A549 (cell line): ENCODE measurements around the gene PCARE. TPM values are rescaled to one million over a fixed set of nuclear protein-coding genes. Genes with fewer than 3 reads are reported as not detected.

ENCODE experiments used
- ATAC-seq, 2 experiments: fragments of 200-7000 bp in 1 of 2; fragments of >200 bp in 1 of 2; cut with Nextera tagmentation in 1 of 2; cut with Tn5 transposase in 1 of 2; 3 replicates each; pipeline versions ENCODE4 v1.8.0 to v1.9.1; 2018 to 2020; ENCODE audit warnings: mild to moderate bottlenecking in 1 of 2, moderate library complexity in 1 of 2
- CTCF ChIA-PET: fragments of 300-600 bp; sonication (Branson Sonifier 250); formaldehyde crosslinking; extraction: SDS; loops from one replicate; lab custom pipeline; 2021; ENCODE audit warnings: antibody characterized with exemption, inconsistent platforms; lab: Yijun Ruan, JAX
- POLR2A ChIA-PET: fragments of 350-600 bp; formaldehyde crosslinking; extraction: SDS; loops from one replicate; lab custom pipeline; 2021; ENCODE audit warnings: antibody characterized with exemption, inconsistent platforms; lab: Yijun Ruan, JAX
- DNase-seq, 2 experiments: peaks; one replicate each; pipeline versions ENCODE4 v3.0.0 to v3.0.0-alpha.2; 2011 to 2016; ENCODE audit warnings: low read depth in 1 of 2, low spot score in 1 of 2
- FAIRE-seq: peaks from 2 replicates; lab custom pipeline; 2011; peaks lifted over from hg19 to GRCh38; lab: Jason Lieb, UNC
- H3K27ac ChIP-seq, 2 experiments: fragments of >200 bp; sonication (Bioruptor Twin); formaldehyde crosslinking; 3 replicates each; pipeline ENCODE4 v1.5.1; 2016 to 2017
- H3K4me1 ChIP-seq: fragments of >200 bp; sonication (Bioruptor Twin); formaldehyde crosslinking; 3 replicates; pipeline ENCODE4 v1.6.1; 2016
- H3K4me2 ChIP-seq: fragments of >200 bp; sonication (Bioruptor Twin); formaldehyde crosslinking; 3 replicates; pipeline ENCODE4 v1.6.1; 2016
- H3K4me3 ChIP-seq: fragments of >200 bp; sonication (Bioruptor Twin); formaldehyde crosslinking; 3 replicates; pipeline ENCODE4 v1.5.1; 2016
- H3K9me3 ChIP-seq: fragments of >200 bp; sonication (Bioruptor Twin); formaldehyde crosslinking; 3 replicates; pipeline ENCODE4 v1.6.1; 2016
- ATOH8 ChIP-seq: fragments of 250-450 bp; sonication (Bioruptor Pico); IDR thresholded peaks from 2 replicates; pipeline ENCODE4 v1.5.0; 2020; ENCODE audit warnings: low read depth, mild to moderate bottlenecking, moderate library complexity
- BHLHE40 ChIP-seq: IDR thresholded peaks from 2 replicates; pipeline ENCODE4 v1.6.1; 2012; ENCODE audit warnings: low read depth, low read length, inconsistent platforms
- CBX2 ChIP-seq: fragments of 200-600 bp; sonication (generic); IDR thresholded peaks from 2 replicates; pipeline ENCODE4 v1.6.1; 2016; ENCODE audit warnings: low read depth, mild to moderate bottlenecking, borderline replicate concordance
- CBX8 ChIP-seq: fragments of 200-600 bp; sonication (generic); IDR thresholded peaks from 2 replicates; pipeline ENCODE4 v1.6.1; 2016
- CHD2 ChIP-seq: fragments of 150-350 bp; IDR thresholded peaks from 2 replicates; pipeline ENCODE4 v1.6.1; 2014; ENCODE audit warnings: low read length; ENCODE audit not compliant: partially characterized antibody
- CHD4 ChIP-seq: fragments of 200-600 bp; sonication (generic); IDR thresholded peaks from 2 replicates; pipeline ENCODE4 v1.6.1; 2016; ENCODE audit warnings: antibody characterized with exemption, mild to moderate bottlenecking, borderline replicate concordance
- E2F6 ChIP-seq: IDR thresholded peaks from 2 replicates; pipeline ENCODE4 v1.6.1; 2012; ENCODE audit warnings: low read depth, borderline replicate concordance
- EHMT2 ChIP-seq: fragments of 200-600 bp; sonication (generic); IDR thresholded peaks from 2 replicates; pipeline ENCODE4 v1.6.1; 2016; ENCODE audit warnings: antibody characterized with exemption, low read depth, mild to moderate bottlenecking, moderate library complexity
- EP300 ChIP-seq, 2 experiments: fragments of >200 bp; sonication (Bioruptor Twin); formaldehyde crosslinking; IDR thresholded peaks; 2 replicates in 1 of 2; 3 replicates in 1 of 2; pipeline ENCODE4 v1.6.1; 2016 to 2017
- FOSB ChIP-seq: fragments of 250-450 bp; sonication (Bioruptor Pico); IDR thresholded peaks from 2 replicates; pipeline ENCODE4 v1.5.0; 2020; ENCODE audit warnings: mild to moderate bottlenecking, moderate library complexity
- FOSL2 ChIP-seq, 2 experiments: fragments of 450-650 bp in 1 of 2; fragments of >200 bp in 1 of 2; sonication (Bioruptor Twin) in 1 of 2; formaldehyde crosslinking; IDR thresholded peaks; 2 replicates each; pipeline versions ENCODE4 v1.5.0 to v1.6.1; 2016 to 2020; ENCODE audit warnings: mild to moderate bottlenecking in 1 of 2, moderate library complexity in 1 of 2
- HDAC2 ChIP-seq: fragments of 200-600 bp; sonication (generic); IDR thresholded peaks from 2 replicates; pipeline ENCODE4 v1.6.1; 2016
- HEYL ChIP-seq: fragments of 250-450 bp; sonication (Bioruptor Pico); IDR thresholded peaks from 2 replicates; pipeline ENCODE4 v1.8.0; 2021; ENCODE audit warnings: mild to moderate bottlenecking, moderate library complexity
- HOXB13 ChIP-seq: fragments of 250-450 bp; sonication (Bioruptor Pico); IDR thresholded peaks from 2 replicates; pipeline ENCODE4 v1.5.0; 2020; ENCODE audit warnings: low read depth, mild to moderate bottlenecking, moderate library complexity
- JUNB ChIP-seq: fragments of >200 bp; sonication (Bioruptor Twin); formaldehyde crosslinking; IDR thresholded peaks from 2 replicates; pipeline ENCODE4 v1.6.1; 2016
- MAZ ChIP-seq: fragments of 150-350 bp; IDR thresholded peaks from 2 replicates; pipeline ENCODE4 v1.6.1; 2014; ENCODE audit warnings: antibody characterized with exemption, low read depth, low read length, borderline replicate concordance
- MYC ChIP-seq: IDR thresholded peaks from 2 replicates; pipeline ENCODE4 v1.6.1; 2012; ENCODE audit warnings: mild to moderate bottlenecking, inconsistent platforms, low read length, improper control_type of control experiment, borderline replicate concordance
- NPAS2 ChIP-seq: fragments of 250-450 bp; sonication (Bioruptor Pico); IDR thresholded peaks from 2 replicates; pipeline ENCODE4 v1.8.0; 2022; ENCODE audit warnings: mild to moderate bottlenecking, moderate library complexity, borderline replicate concordance
- POLR2A ChIP-seq: IDR thresholded peaks from 2 replicates; pipeline ENCODE4 v1.6.1; 2012; ENCODE audit warnings: mild to moderate bottlenecking, low read length
- POLR2AphosphoS2 ChIP-seq: conservative IDR thresholded peaks from 2 replicates; pipeline ENCODE4 v1.6.1; 2012; ENCODE audit warnings: low read length, improper control_type of control experiment, inconsistent platforms
- RAD21 ChIP-seq, 2 experiments: fragments of >200 bp in 1 of 2; sonication (Bioruptor Twin) in 1 of 2; formaldehyde crosslinking in 1 of 2; IDR thresholded peaks in 1 of 2; conservative IDR thresholded peaks in 1 of 2; 2 replicates in 1 of 2; 3 replicates in 1 of 2; pipeline ENCODE4 v1.6.1; 2012 to 2018; ENCODE audit warnings: inconsistent platforms in 1 of 2
- RCOR1 ChIP-seq: fragments of 150-350 bp; IDR thresholded peaks from 2 replicates; pipeline ENCODE4 v1.6.1; 2014; ENCODE audit warnings: antibody characterized with exemption, low read length, low read depth
- RFX5 ChIP-seq: fragments of 450-650 bp; IDR thresholded peaks from 2 replicates; pipeline ENCODE4 v1.7.1; 2014; ENCODE audit warnings: antibody characterized with exemption, mild to moderate bottlenecking, moderate library complexity
- RNF2 ChIP-seq: fragments of 200-600 bp; sonication (generic); IDR thresholded peaks from 2 replicates; pipeline ENCODE4 v1.6.1; 2016; ENCODE audit warnings: low read depth, mild to moderate bottlenecking, antibody characterized with exemption, moderate library complexity, borderline replicate concordance
- SREBF2 ChIP-seq: fragments of 450-650 bp; IDR thresholded peaks from 2 replicates; pipeline ENCODE4 v1.6.1; 2014; ENCODE audit warnings: mild to moderate bottlenecking, moderate library complexity
- TFCP2L1 ChIP-seq: fragments of 250-450 bp; sonication (Bioruptor Pico); IDR thresholded peaks from 2 replicates; pipeline ENCODE4 v1.5.0; 2021; ENCODE audit warnings: mild to moderate bottlenecking
- WGBS: methylation state at CpG from one replicate; pipeline ENCODE4 v1.1.6; 2017; ENCODE audit errors: missing lambda C conversion rate; 5-methylcytosine and 5-hydroxymethylcytosine counted together
- polyA plus RNA-seq, 4 experiments: library from polyadenylated mRNA; depleted of rRNA in 3 of 4; stranded (reverse); fragments of >200 nt; fragmentation: RNase III in 1 of 4; extraction: RNeasy Plus Mini Kit Qiagen cat#74134 plus additional on column Dnase treatment in 1 of 4; gene quantifications; 2 replicates in 3 of 4; 3 replicates in 1 of 4; pipeline ENCODE4 v1.2.3, GENCODE V29; 2011 to 2017
- TF ChIP-seq, protein P1 (sequence below): IDR thresholded peaks from 2 replicates; pipeline ENCODE4 v1.6.1; 2012
- TF ChIP-seq, protein P2 (sequence below): fragments of >200 bp; sonication (Bioruptor Twin); formaldehyde crosslinking; IDR thresholded peaks from 2 replicates; pipeline ENCODE4 v1.6.1; 2016
- TF ChIP-seq, protein P3 (sequence below): fragments of 250-450 bp; sonication (Bioruptor Pico); IDR thresholded peaks from 2 replicates; pipeline ENCODE4 v1.5.0; 2021; ENCODE audit warnings: mild to moderate bottlenecking, moderate library complexity, borderline replicate concordance

PCARE gene
- polyA plus RNA-seq, 2 of the 4 experiments (the other 2 are of a cell fraction) = not detected

- FAIRE-seq = no peak
- H3K27ac ChIP-seq = no peak overlapping the region
- no peaks in the 10 kb centered on the region for H3K4me1 ChIP-seq
- no peak overlapping the region for H3K4me3 ChIP-seq
- peak in 1 of 2 experiments; percentile 17; a peak in 2 of 6 replicates for ATAC-seq
- H3K4me2 ChIP-seq = no peak overlapping the region
- POLR2A ChIA-PET = no interaction called here
- CTCF ChIA-PET = interaction anchor here (1.2 to 1.9 kb wide), 2 partner anchors 11 to 56 kb away, joined by 3 to 5 read pairs; no protein-coding TSS in a partner anchor
- H3K9me3 ChIP-seq = no peaks in the 10 kb centered on the region
- WGBS = 76% methylated on average over 13 of the region's 13 CpGs
- TF ChIP-seq HEYL (CRISPR knock-in tag) (no peak), BHLHE40 (no peak), EP300 (IDR thresholded peaks at IDR 0.05) (no peak), EHMT2 (no peak), RAD21 (conservative IDR thresholded peaks at IDR 0.05 in 1 of 2, IDR thresholded peaks at IDR 0.05 in 1 of 2) (no peak), CHD2 (no peak), POLR2AphosphoS2 (no peak), NPAS2 (CRISPR knock-in tag) (no peak), MAZ (no peak), RFX5 (no peak), MYC (no peak), SREBF2 (no peak), RCOR1 (no peak), TFCP2L1 (CRISPR knock-in tag) (no peak), FOSL2 (IDR thresholded peaks at IDR 0.05) (no peak), FOSL2 (CRISPR knock-in tag; IDR thresholded peaks at IDR 0.05) (no peak), RNF2 (no peak)
- TF ChIP-seq, protein P1, sequence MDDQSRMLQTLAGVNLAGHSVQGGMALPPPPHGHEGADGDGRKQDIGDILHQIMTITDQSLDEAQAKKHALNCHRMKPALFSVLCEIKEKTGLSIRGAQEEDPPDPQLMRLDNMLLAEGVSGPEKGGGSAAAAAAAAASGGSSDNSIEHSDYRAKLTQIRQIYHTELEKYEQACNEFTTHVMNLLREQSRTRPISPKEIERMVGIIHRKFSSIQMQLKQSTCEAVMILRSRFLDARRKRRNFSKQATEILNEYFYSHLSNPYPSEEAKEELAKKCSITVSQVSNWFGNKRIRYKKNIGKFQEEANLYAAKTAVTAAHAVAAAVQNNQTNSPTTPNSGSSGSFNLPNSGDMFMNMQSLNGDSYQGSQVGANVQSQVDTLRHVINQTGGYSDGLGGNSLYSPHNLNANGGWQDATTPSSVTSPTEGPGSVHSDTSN = no peak
- TF ChIP-seq, protein P2, sequence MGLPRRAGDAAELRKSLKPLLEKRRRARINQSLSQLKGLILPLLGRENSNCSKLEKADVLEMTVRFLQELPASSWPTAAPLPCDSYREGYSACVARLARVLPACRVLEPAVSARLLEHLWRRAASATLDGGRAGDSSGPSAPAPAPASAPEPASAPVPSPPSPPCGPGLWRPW = no peak
- TF ChIP-seq, all 56 proteins: peak for 0
- no peak for DNase-seq
Observed at GRCh38 chr2:29014811-29015421, 59.4 kb downstream of the PCARE start.

DNA sequence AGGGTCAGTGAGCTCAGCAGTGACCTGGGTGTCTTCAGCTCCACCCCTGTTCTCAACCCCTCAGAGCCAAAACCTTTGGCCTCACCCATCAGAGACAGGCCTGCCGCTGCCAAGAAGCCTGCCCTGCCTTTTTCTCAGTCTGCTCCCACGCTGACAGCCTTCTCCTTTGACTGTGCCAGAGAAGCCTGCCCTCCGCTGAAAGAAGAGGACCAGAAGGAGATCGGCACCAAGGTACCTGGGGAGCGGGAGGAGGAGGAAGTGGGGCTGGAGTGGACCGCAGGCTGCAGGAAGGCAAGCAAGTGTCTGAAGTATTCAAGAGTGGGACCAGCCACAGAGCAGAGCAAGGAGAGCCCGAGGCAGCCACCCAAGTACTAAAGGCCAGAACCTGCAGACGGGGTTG, 60.0 kb downstream of the PCARE start:
- ATAC-seq = no peak; a peak in 2 of 6 replicates
- Histone ChIP-seq H3K4me1 (no peaks in the 10 kb centered on the region), H3K4me3 (no peak overlapping the region), H3K27ac (no peak overlapping the region), H3K4me2 (no peak overlapping the region), H3K9me3 (no peaks in the 10 kb centered on the region)
- POLR2A ChIA-PET = no interaction called here
- no peak for FAIRE-seq
- WGBS = 86% methylated on average over 8 of the region's 8 CpGs
- TF ChIP-seq POLR2A (no peak), TFCP2L1 (CRISPR knock-in tag) (no peak), CHD4 (no peak), HEYL (CRISPR knock-in tag) (no peak), SREBF2 (no peak), HDAC2 (no peak), BHLHE40 (no peak), ATOH8 (CRISPR knock-in tag) (no peak), E2F6 (no peak), RCOR1 (no peak), CBX8 (no peak), JUNB (no peak), CBX2 (no peak), CHD2 (no peak), FOSB (CRISPR knock-in tag) (no peak), HOXB13 (CRISPR knock-in tag) (no peak)
- TF ChIP-seq, protein P3, sequence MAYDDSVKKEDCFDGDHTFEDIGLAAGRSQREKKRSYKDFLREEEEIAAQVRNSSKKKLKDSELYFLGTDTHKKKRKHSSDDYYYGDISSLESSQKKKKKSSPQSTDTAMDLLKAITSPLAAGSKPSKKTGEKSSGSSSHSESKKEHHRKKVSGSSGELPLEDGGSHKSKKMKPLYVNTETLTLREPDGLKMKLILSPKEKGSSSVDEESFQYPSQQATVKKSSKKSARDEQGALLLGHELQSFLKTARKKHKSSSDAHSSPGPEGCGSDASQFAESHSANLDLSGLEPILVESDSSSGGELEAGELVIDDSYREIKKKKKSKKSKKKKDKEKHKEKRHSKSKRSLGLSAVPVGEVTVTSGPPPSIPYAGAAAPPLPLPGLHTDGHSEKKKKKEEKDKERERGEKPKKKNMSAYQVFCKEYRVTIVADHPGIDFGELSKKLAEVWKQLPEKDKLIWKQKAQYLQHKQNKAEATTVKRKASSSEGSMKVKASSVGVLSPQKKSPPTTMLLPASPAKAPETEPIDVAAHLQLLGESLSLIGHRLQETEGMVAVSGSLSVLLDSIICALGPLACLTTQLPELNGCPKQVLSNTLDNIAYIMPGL (CRISPR knock-in tag) = no peak
- CTCF ChIA-PET = interaction anchor here (0.9 to 1.9 kb wide), 2 partner anchors 55 to 56 kb away, joined by 3 to 5 read pairs; no protein-coding TSS in a partner anchor
- DNase-seq = no peak
